K562 (cell line): ENCODE data around the gene C20orf141. TPM values are rescaled to one million over a fixed set of nuclear protein-coding genes. Genes with fewer than 3 reads are reported as not detected.
"Not testable (repeated sequence)": the region's sequence is repeated elsewhere in the genome, so short reads cannot be mapped to it uniquely, and the experiment has no call there.

Experiments
- ATAC-seq: fragments of 200-7000 bp; cut with Tn5 transposase; 3 replicates; pipeline ENCODE4 v1.9.1; 2020; ENCODE audit warnings: moderate library complexity
- BruUV-seq: library from RNA; stranded (reverse); fragments of 400-500 nt; replicated peaks from 2 replicates; lab custom pipeline; 2021; lab: Mats Ljungman, UMichigan
- CTCF ChIA-PET: fragments of 300-600 bp; formaldehyde crosslinking; extraction: SDS; loops from one replicate; lab custom pipeline; 2021; ENCODE audit warnings: low intra/inter-chr PET ratio; lab: Yijun Ruan, JAX
- POLR2A ChIA-PET: fragments of 300-600, 350-650 bp; sonication (Branson Sonifier 250); formaldehyde crosslinking; extraction: SDS; loops from one replicate; lab custom pipeline; 2021; ENCODE audit warnings: antibody characterized with exemption, inconsistent platforms; lab: Yijun Ruan, JAX
- DNase-seq, 4 experiments: peaks; one replicate each; pipeline versions ENCODE4 v3.0.0 to v3.0.0-alpha.2; 2011 to 2018; ENCODE audit warnings: low spot score in 3 of 4, mixed read lengths in 3 of 4; ENCODE audit errors: extremely low read depth in 1 of 4
- FAIRE-seq: peaks from 2 replicates; lab custom pipeline; 2011; peaks lifted over from hg19 to GRCh38; lab: Jason Lieb, UNC
- H2AFZ ChIP-seq: 2 replicates; pipeline ENCODE4 v1.6.0; 2011; ENCODE audit warnings: low read depth, low read length, control low read depth, inconsistent platforms
- H3K27ac ChIP-seq: fragments of 200-600 bp; 3 replicates; pipeline ENCODE4 v1.8.0; 2011; ENCODE audit warnings: low read depth, mild to moderate bottlenecking, control low read depth, inconsistent platforms, low read length, moderate library complexity, mixed read lengths; ENCODE audit errors: extremely low read depth
- H3K27me3 ChIP-seq, 2 experiments: fragments of 300-600 bp in 1 of 2; 2 replicates in 1 of 2; 3 replicates in 1 of 2; pipeline versions ENCODE4 v1.6.0 to v1.8.0; 2011; ENCODE audit warnings: inconsistent platforms in 2 of 2, low read length in 2 of 2, mild to moderate bottlenecking in 1 of 2, mixed read lengths in 1 of 2, moderate library complexity in 1 of 2; ENCODE audit not compliant: control insufficient read depth in 2 of 2, insufficient read depth in 2 of 2
- H3K36me3 ChIP-seq: fragments of 300-600 bp; 3 replicates; pipeline ENCODE4 v1.8.0; 2011; ENCODE audit warnings: mild to moderate bottlenecking, low read length, inconsistent platforms; ENCODE audit not compliant: control insufficient read depth, insufficient read depth
- H3K4me1 ChIP-seq, 2 experiments: fragments of 200-600 bp in 1 of 2; replicated peaks in 1 of 2; 2 replicates in 1 of 2; 3 replicates in 1 of 2; pipeline versions ENCODE4 v1.5.1 to v1.8.0; 2011; ENCODE audit warnings: inconsistent platforms in 2 of 2, low read length in 2 of 2, mild to moderate bottlenecking in 1 of 2, mixed read lengths in 1 of 2, moderate library complexity in 1 of 2; ENCODE audit not compliant: control insufficient read depth in 2 of 2, insufficient read depth in 2 of 2
- H3K4me2 ChIP-seq: 2 replicates; pipeline ENCODE4 v1.6.1; 2011; ENCODE audit warnings: low read length, control low read depth, inconsistent platforms, mixed read lengths; ENCODE audit not compliant: insufficient read depth
- H3K4me3 ChIP-seq: fragments of 200-600 bp; sonication (generic), shearing (Covaris generic); 2 replicates; pipeline ENCODE4 v1.5.1; 2016; ENCODE audit warnings: control low read depth, inconsistent platforms
- H3K79me2 ChIP-seq: fragments of 200-600 bp; 3 replicates; pipeline ENCODE4 v1.8.0; 2011; ENCODE audit warnings: low read length, inconsistent platforms; ENCODE audit not compliant: control insufficient read depth, insufficient read depth
- H3K9ac ChIP-seq, 2 experiments: 2 replicates each; pipeline versions ENCODE4 v1.6.0 to v1.6.1; 2011; ENCODE audit warnings: low read depth in 2 of 2, low read length in 2 of 2, control low read depth in 1 of 2, inconsistent platforms in 1 of 2, mild to moderate bottlenecking in 1 of 2, mixed read lengths in 1 of 2; ENCODE audit not compliant: insufficient read depth in 1 of 2
- H3K9me1 ChIP-seq: one replicate; pipeline ENCODE4 v1.6.0; 2011; ENCODE audit warnings: inconsistent platforms, mild to moderate bottlenecking, low read length, moderate library complexity; ENCODE audit not compliant: control insufficient read depth, insufficient read depth
- H3K9me3 ChIP-seq: replicated peaks from 2 replicates; pipeline ENCODE4 v1.5.1; 2011; ENCODE audit warnings: low read depth, low read length, inconsistent platforms; ENCODE audit not compliant: control insufficient read depth, insufficient read depth
- H4K20me1 ChIP-seq: replicated peaks from 2 replicates; pipeline ENCODE4 v1.6.1; 2011; ENCODE audit warnings: low read length, inconsistent platforms, mixed read lengths; ENCODE audit not compliant: control insufficient read depth, insufficient read depth
- ILK ChIP-seq: fragments of 450-650 bp; IDR thresholded peaks from 2 replicates; pipeline ENCODE4 v1.6.1; 2016; ENCODE audit warnings: missing genetic modification characterization, low read depth, mild to moderate bottlenecking, missing compliant biosample characterization, moderate library complexity, borderline replicate concordance
- RAD21 ChIP-seq, 2 experiments: fragments of 250-450 bp in 1 of 2; fragments of 450-650 bp in 1 of 2; sonication (Bioruptor Pico) in 1 of 2; formaldehyde crosslinking in 1 of 2; IDR thresholded peaks in 1 of 2; conservative IDR thresholded peaks in 1 of 2; 2 replicates each; pipeline versions ENCODE4 v1.4.0 to v1.8.0; 2020 to 2022; ENCODE audit warnings: mild to moderate bottlenecking in 2 of 2, moderate library complexity in 1 of 2
- WGBS: fragments of 100-300 bp; shearing (Covaris generic); methylation state at CpG from one replicate; pipeline ENCODE4 v1.1.6; 2016; ENCODE audit warnings: low coverage, mixed read lengths; ENCODE audit not compliant: insufficient coverage; ENCODE audit errors: missing lambda C conversion rate; 5-methylcytosine and 5-hydroxymethylcytosine counted together
- in situ Hi-C: fragments of 300-500 bp; cut with MboI; formaldehyde crosslinking; loops from 4 replicates; pipeline ENCODE4 v1.15.0; 2018; ENCODE audit warnings: inconsistent platforms, mixed read lengths
- intact Hi-C: fragments of 100-400 bp; cut with micrococcal nuclease; formaldehyde crosslinking; loops from 2 replicates; pipeline ENCODE4 v1.14.2; 2022
- polyA plus RNA-seq, 8 experiments: library from polyadenylated mRNA; depleted of rRNA in 4 of 8; stranded (reverse) in 5 of 8; unstranded in 3 of 8; fragments of >200 nt; fragmentation: Nextera tagmentation in 2 of 8; fragmentation: Illumina TruSeq in 1 of 8; extraction: Ambion mirVana in 2 of 8; extraction: Trizol in 1 of 8; gene quantifications; 2 replicates each; pipeline versions ENCODE4 v1.2.1 to v1.2.3, GENCODE V29; 2011 to 2014; ENCODE audit warnings: inconsistent platforms in 1 of 8, missing spikeins in 1 of 8
- total RNA-seq, 7 experiments: library from RNA; depleted of rRNA in 6 of 7; stranded (reverse); fragments of >200 nt in 6 of 7; fragmentation: Illumina TruSeq in 2 of 7; extraction: Trizol in 2 of 7; gene quantifications; 2 replicates each; pipeline versions ENCODE4 v1.2.1 to v1.2.3, GENCODE V29; 2011 to 2021; ENCODE audit warnings: low replicate concordance in 1 of 7

Gene C20orf141
- total and polyA plus RNA-seq, 9 of the 15 experiments (the other 6 are each of a cell fraction or from before 2014, with no cell fraction given) = not detected

DNA sequence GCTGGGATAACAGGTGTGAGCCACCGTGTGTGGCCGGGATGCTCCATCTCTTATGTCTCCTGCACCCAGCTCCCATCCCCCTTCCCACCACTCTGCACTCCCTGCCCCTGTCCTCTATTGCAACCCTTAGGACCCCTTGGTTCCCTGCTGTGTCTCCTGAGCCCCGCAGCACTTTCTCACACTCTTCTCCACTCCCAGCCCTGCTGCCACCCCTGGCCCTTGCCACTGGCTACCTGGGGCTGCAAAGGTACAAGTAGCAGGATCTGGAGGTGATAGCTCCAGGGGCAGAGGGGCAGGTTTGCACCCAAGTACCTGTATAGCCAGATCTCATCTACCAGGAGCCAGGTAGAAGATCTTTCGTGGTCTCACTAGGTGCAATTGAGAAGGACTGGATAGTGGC is 7.8 kb upstream of the C20orf141 start:
- no peak overlapping the region for H3K4me2 ChIP-seq
- peaks cover 0 to 12% of the 10 kb centered on the region in 2 experiments; a peak in 2 of 5 replicates for H3K27me3 ChIP-seq
- no peak for FAIRE-seq
- no peaks in the 10 kb centered on the region for H3K9me1 ChIP-seq
- TF ChIP-seq ILK (tag) (no peak), RAD21 (CRISPR knock-in tag; conservative IDR thresholded peaks at IDR 0.05 in 1 of 2, IDR thresholded peaks at IDR 0.05 in 1 of 2) (no peak)
- intact Hi-C loops (no loop called here), in situ Hi-C loops (no loop called here)
- H2AFZ ChIP-seq = no peak overlapping the region
- no peak for ATAC-seq
- ChIA-PET POLR2A (no interaction called here), CTCF (no interaction called here)
- no peaks in the 10 kb centered on the region for H3K79me2 ChIP-seq
- no peaks in the 10 kb centered on the region for H4K20me1 ChIP-seq
- no peaks in the 10 kb centered on the region for H3K9me3 ChIP-seq
- no peak overlapping the region for H3K27ac ChIP-seq
- 0% methylated on average over 1 of the region's 4 CpGs for WGBS
- no TSS peak for BruUV-seq
- no peak overlapping the region for H3K4me3 ChIP-seq
- H3K36me3 ChIP-seq = no peaks in the 10 kb centered on the region
- H3K9ac ChIP-seq = no peak overlapping the region
- peaks cover 4 to 18% of the 10 kb centered on the region in 2 experiments; a peak in 4 of 5 replicates for H3K4me1 ChIP-seq
- no peak for DNase-seq

DNA sequence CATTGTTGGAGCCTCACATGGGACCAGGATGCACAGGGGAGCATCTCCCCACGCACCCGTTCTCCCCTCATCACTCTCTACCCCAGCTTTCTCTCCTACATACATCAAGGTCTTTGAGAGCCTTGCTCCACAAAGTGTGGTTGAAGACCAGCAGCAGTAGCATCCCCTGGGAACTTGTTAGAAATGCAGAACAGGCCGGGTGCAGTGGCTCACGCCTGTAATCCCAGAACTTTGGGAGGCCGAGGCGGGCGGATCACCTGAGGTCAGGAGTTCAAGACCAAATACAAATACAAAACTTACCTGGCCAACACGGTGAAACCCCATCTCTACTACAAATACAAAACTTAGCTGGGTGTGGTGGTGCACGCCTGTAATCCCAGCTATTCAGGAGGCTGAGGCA is 6.9 kb upstream of the C20orf141 start:
- POLR2A ChIA-PET = interaction anchor here (0.6 to 1.1 kb wide), 2 partner anchors 14 to 118 kb away, joined by 3 to 4 read pairs; no protein-coding TSS in a partner anchor
- H3K36me3 ChIP-seq, H3K4me3 ChIP-seq, intact Hi-C loops, H3K9me1 ChIP-seq, in situ Hi-C loops, CTCF ChIA-PET, H2AFZ ChIP-seq, BruUV-seq, FAIRE-seq, H3K9me3 ChIP-seq, H3K27ac ChIP-seq, H3K79me2 ChIP-seq, H3K9ac ChIP-seq, DNase-seq, H3K4me2 ChIP-seq, ATAC-seq, H4K20me1 ChIP-seq: not testable (repeated sequence)
- WGBS = 41% methylated on average over 3 of the region's 9 CpGs
- Histone ChIP-seq H3K4me1 (peaks cover 4 to 18% of the 10 kb centered on the region in 2 experiments; a peak in 4 of 5 replicates), H3K27me3 (peaks cover 0 to 12% of the 10 kb centered on the region in 2 experiments; a peak in 2 of 5 replicates)
